ENCODE measurements around the gene FEM1B. TPM values are rescaled to one million over a fixed set of nuclear protein-coding genes. Genes with fewer than 3 reads are reported as not detected.

The FEM1B gene
- total and polyA plus RNA-seq, 2 donors (not counting 3 experiments of a cell fraction or from before 2014, with no cell fraction given), result 11.1 to 33.2 TPM

DNA sequence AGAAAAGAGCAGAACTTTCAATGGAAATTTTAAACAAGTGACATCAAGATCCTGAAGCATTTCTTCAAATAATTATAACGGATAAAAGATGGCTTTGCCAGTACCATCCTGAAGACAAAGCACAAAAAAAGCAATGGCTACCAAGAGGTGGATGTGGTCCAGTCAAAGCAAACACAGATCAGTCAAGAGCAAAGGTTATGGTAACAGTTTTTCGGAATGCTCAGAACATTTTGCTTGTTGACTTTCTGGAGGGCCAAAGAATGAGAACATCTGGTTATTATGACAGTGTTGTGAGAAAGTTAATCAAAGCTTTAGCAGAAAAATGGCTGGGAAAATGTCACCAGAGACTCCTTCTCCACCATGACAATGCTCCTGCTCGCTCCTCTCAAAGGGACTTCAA lies 31.5 kb downstream of the FEM1B start:
- dilution Hi-C loops (cut with MboI; ENCODE audit: extremely low pct_ligation_motif_present, low sequenced_read_pairs), result no loop called here
- no peak overlapping the region for H3K4me2 ChIP-seq (ENCODE audit: insufficient read depth, low read length)
- ChIA-PET POLR2A (no interaction called here), CTCF (interaction anchor here (0.9 to 5.6 kb wide), 4 partner anchors 58 to 616 kb away, joined by 3 to 233 read pairs (median 82); no protein-coding TSS in a partner anchor)
- peaks cover 3% of the 10 kb centered on the region for H3K4me1 ChIP-seq (ENCODE audit: control insufficient read depth, extremely low read depth, insufficient read depth, low read length)
- intact Hi-C loops (cut with micrococcal nuclease), result loop anchor here (5.0 kb wide), 1 partner anchor 618 kb away; no protein-coding TSS in a partner anchor
- no TSS peak for BruUV-seq (replicated peaks)
- no peak overlapping the region for H2AFZ ChIP-seq (ENCODE audit: low read depth, low read length)
- TF ChIP-seq JUN (IDR thresholded peaks at IDR 0.05; ENCODE audit: borderline replicate concordance, insufficient read depth, insufficient read length, low read depth), result no peak
- H3K9me1 ChIP-seq (replicated peaks; ENCODE audit: control insufficient read depth, extremely low read depth, insufficient read depth, low read length), result no peaks in the 10 kb centered on the region
- no peak overlapping the region for H3K4me3 ChIP-seq (replicated peaks in 1 of 3; ENCODE audit: insufficient read depth in 1 of 3, low read depth in 1 of 3, low read length in 3 of 3)
- no peak overlapping the region for H3K27ac ChIP-seq (ENCODE audit: insufficient read depth, low read depth, low read length)
- no peaks in the 10 kb centered on the region for H3K27me3 ChIP-seq (ENCODE audit: control insufficient read depth in 2 of 2, insufficient read depth in 2 of 2, low read length in 2 of 2)
- H4K20me1 ChIP-seq (replicated peaks; ENCODE audit: control insufficient read depth, extremely low read depth, insufficient read depth, low read length), result no peaks in the 10 kb centered on the region
- H3K36me3 ChIP-seq (ENCODE audit: control insufficient read depth in 2 of 2, extremely low read depth in 1 of 2, insufficient read depth in 2 of 2, low read length in 2 of 2), result no peaks in the 10 kb centered on the region
- no peaks in the 10 kb centered on the region for H3K9me3 ChIP-seq (replicated peaks; ENCODE audit: control insufficient read depth, insufficient read depth, low read length)
- no peaks in the 10 kb centered on the region for H3K79me2 ChIP-seq (ENCODE audit: control insufficient read depth, insufficient read depth, low read length)
- FAIRE-seq, result no peak
- no peak for DNase-seq (ENCODE audit: low read depth, low spot score)
- no peak overlapping the region for H3K9ac ChIP-seq (replicated peaks; ENCODE audit: extremely low read depth, insufficient read depth, low read length)

DNA sequence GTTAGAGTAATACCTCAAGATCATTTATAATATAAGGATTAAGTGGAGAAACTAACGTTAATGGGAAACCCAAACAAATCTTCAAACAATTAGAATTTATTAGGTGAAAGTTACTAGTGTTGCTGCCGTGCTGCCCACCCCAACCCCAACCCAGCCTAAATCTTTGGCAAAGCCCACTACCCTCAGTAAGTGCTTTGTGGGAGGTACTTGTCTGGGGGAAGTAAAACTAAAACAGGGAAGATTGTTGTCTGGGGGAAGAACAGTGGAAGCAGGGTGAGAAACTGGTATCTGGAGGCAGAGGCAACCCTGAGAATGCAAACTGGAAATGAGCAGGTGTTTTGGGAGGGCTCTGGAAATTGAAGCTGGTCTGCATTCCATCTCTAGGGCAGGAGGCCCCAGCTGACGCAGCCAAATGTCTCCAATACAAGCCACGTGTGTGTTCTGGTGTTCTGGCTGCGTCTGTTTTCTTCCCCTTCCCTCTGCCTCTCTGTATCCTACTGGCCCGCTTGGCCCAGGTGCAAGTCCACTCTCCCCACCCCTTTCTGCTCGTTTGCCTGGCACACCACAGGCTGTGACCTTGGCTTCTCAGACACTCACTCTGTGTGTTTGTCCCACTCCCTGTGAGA lies 32.7 kb downstream of the FEM1B start:
- Histone ChIP-seq H3K27ac (ENCODE audit: insufficient read depth, low read depth, low read length) (no peak overlapping the region), H3K9me1 (replicated peaks; ENCODE audit: control insufficient read depth, extremely low read depth, insufficient read depth, low read length) (no peaks in the 10 kb centered on the region), H4K20me1 (replicated peaks; ENCODE audit: control insufficient read depth, extremely low read depth, insufficient read depth, low read length) (no peaks in the 10 kb centered on the region), H3K4me3 (replicated peaks in 1 of 3; ENCODE audit: insufficient read depth in 1 of 3, low read depth in 1 of 3, low read length in 3 of 3) (no peak overlapping the region), H3K36me3 (ENCODE audit: control insufficient read depth in 2 of 2, extremely low read depth in 1 of 2, insufficient read depth in 2 of 2, low read length in 2 of 2) (no peaks in the 10 kb centered on the region), H3K9ac (replicated peaks; ENCODE audit: extremely low read depth, insufficient read depth, low read length) (no peak overlapping the region), H3K9me3 (replicated peaks; ENCODE audit: control insufficient read depth, insufficient read depth, low read length) (no peaks in the 10 kb centered on the region), H3K4me2 (ENCODE audit: insufficient read depth, low read length) (no peak overlapping the region), H3K27me3 (ENCODE audit: control insufficient read depth in 2 of 2, insufficient read depth in 2 of 2, low read length in 2 of 2) (no peaks in the 10 kb centered on the region), H2AFZ (ENCODE audit: low read depth, low read length) (no peak overlapping the region), H3K4me1 (ENCODE audit: control insufficient read depth, extremely low read depth, insufficient read depth, low read length) (peaks cover 3% of the 10 kb centered on the region), H3K79me2 (ENCODE audit: control insufficient read depth, insufficient read depth, low read length) (no peaks in the 10 kb centered on the region)
- TF ChIP-seq JUN (IDR thresholded peaks at IDR 0.05; ENCODE audit: borderline replicate concordance, insufficient read depth, insufficient read length, low read depth) (no peak), EZH2 (IDR thresholded peaks at IDR 0.05; ENCODE audit: borderline replicate concordance, low read depth, low read length, severe bottlenecking) (no peak), MYC (IDR thresholded peaks at IDR 0.05; ENCODE audit: low read depth, low read length) (no peak), POLR2A (IDR thresholded peaks at IDR 0.05; ENCODE audit: low read depth, low read length) (no peak), POLR2AphosphoS5 (IDR thresholded peaks at IDR 0.05; ENCODE audit: insufficient read depth, low read depth, low read length) (no peak), GATA2 (IDR thresholded peaks at IDR 0.05; ENCODE audit: insufficient read depth, insufficient read length, low read depth, low read length) (no peak), FOS (IDR thresholded peaks at IDR 0.05; ENCODE audit: borderline replicate concordance, insufficient read depth, low read length) (no peak)
- TF ChIP-seq, protein P1, sequence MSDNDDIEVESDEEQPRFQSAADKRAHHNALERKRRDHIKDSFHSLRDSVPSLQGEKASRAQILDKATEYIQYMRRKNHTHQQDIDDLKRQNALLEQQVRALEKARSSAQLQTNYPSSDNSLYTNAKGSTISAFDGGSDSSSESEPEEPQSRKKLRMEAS (IDR thresholded peaks at IDR 0.05; ENCODE audit: insufficient read depth, insufficient read length), result no peak
- TF ChIP-seq, protein P2, sequence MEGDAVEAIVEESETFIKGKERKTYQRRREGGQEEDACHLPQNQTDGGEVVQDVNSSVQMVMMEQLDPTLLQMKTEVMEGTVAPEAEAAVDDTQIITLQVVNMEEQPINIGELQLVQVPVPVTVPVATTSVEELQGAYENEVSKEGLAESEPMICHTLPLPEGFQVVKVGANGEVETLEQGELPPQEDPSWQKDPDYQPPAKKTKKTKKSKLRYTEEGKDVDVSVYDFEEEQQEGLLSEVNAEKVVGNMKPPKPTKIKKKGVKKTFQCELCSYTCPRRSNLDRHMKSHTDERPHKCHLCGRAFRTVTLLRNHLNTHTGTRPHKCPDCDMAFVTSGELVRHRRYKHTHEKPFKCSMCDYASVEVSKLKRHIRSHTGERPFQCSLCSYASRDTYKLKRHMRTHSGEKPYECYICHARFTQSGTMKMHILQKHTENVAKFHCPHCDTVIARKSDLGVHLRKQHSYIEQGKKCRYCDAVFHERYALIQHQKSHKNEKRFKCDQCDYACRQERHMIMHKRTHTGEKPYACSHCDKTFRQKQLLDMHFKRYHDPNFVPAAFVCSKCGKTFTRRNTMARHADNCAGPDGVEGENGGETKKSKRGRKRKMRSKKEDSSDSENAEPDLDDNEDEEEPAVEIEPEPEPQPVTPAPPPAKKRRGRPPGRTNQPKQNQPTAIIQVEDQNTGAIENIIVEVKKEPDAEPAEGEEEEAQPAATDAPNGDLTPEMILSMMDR (IDR thresholded peaks at IDR 0.05; ENCODE audit: extremely low read depth in 1 of 2, insufficient read depth in 1 of 2, low read depth in 1 of 2, low read length in 2 of 2), result no peak
- dilution Hi-C loops (cut with MboI; ENCODE audit: extremely low pct_ligation_motif_present, low sequenced_read_pairs), result no loop called here
- BruUV-seq (replicated peaks), result no TSS peak
- CTCF ChIA-PET, result interaction anchor here (0.7 to 1.3 kb wide), 2 partner anchors 74 to 615 kb away, joined by 3 read pairs; no protein-coding TSS in a partner anchor
- intact Hi-C loops (cut with micrococcal nuclease), result no loop called here
- POLR2A ChIA-PET, result no interaction called here
- DNase-seq (ENCODE audit: low read depth, low spot score) (no peak), FAIRE-seq (no peak)
